ENCODE measurements around the gene LENG8. TPM values are rescaled to one million over a fixed set of nuclear protein-coding genes. Genes with fewer than 3 reads are reported as not detected.
A peak's percentile ranks its signal among the peaks of the same experiment; 100 is the strongest.

Gene LENG8
- total and polyA plus RNA-seq, 2 of the 13 experiments (the other 11 are each of a cell fraction or from before 2014, with no cell fraction given), result 14.3 to 41.9 TPM

- WGBS (ENCODE audit: low lambda C conversion rate), result 9% methylated on average over 14 of the region's 14 CpGs
- Histone ChIP-seq H3K4me1 (ENCODE audit: insufficient read depth, low read length) (peaks cover 39% of the 10 kb centered on the region), H3K79me2 (ENCODE audit: insufficient read depth, low read length) (no peaks in the 10 kb centered on the region), H3K4me3 (replicated peaks in 1 of 3; ENCODE audit: insufficient read depth in 1 of 3, low read depth in 2 of 3, low read length in 3 of 3) (peak within 1 kb of the TSS; percentile 12 to 51 (median 40); a peak in 2 of 6 replicates), H3K27me3 (ENCODE audit: control insufficient read depth in 1 of 2, insufficient read depth in 2 of 2, low read length in 2 of 2) (no peaks in the 10 kb centered on the region; a peak in 1 of 5 replicates), H3K9ac (ENCODE audit: insufficient read depth, low read depth, low read length) (no peak within 1 kb of the TSS), H3K9me3 (ENCODE audit: low read length) (no peaks in the 10 kb centered on the region), H3K36me3 (replicated peaks in 1 of 2; ENCODE audit: control insufficient read depth in 1 of 2, insufficient read depth in 2 of 2, low read length in 2 of 2) (no peaks in the 10 kb centered on the region), H3K27ac (ENCODE audit: extremely low read length, insufficient read depth, low read length) (no peak within 1 kb of the TSS), H2AFZ (ENCODE audit: low read length) (no peak within 1 kb of the TSS), H4K20me1 (ENCODE audit: insufficient read depth, low read length) (no peaks in the 10 kb centered on the region), H3K4me2 (ENCODE audit: low read depth, low read length) (peak within 1 kb of the TSS; percentile 64)
- intact Hi-C loops (cut with micrococcal nuclease; ENCODE audit: unreplicated experiment) (no loop called here), in situ Hi-C loops (cut with HindIII; ENCODE audit: extremely low pct_ligation_motif_present, low pct_unique_long_range_greater_than_20kb) (loop anchor here (10.0 kb wide), 1 partner anchor 202 kb away; no protein-coding TSS in a partner anchor)
- TF ChIP-seq ZNF282 (IDR thresholded peaks at IDR 0.05; ENCODE audit: partially characterized antibody) (no peak), PATZ1 (CRISPR knock-in tag; IDR thresholded peaks at IDR 0.05) (peak; percentile 58; the same call in 1 of the 2 replicates), ZNF770 (CRISPR knock-in tag; IDR thresholded peaks at IDR 0.05) (peak; percentile 67)
- DNase-seq (ENCODE audit: low spot score) (no peak), FAIRE-seq (no peak), ATAC-seq (peak; percentile 53)
- no TSS peak for BruUV-seq (replicated peaks)
- POLR2A ChIA-PET, result interaction anchor here (0.7 to 1.3 kb wide), 3 partner anchors 10 to 53 kb away, joined by 3 to 10 read pairs (median 3); partner anchors contain the start of gene LENG9
- CTCF ChIA-PET (ENCODE audit: low intra/inter-chr PET ratio, low total read pairs), result no interaction called here
Measured at GRCh38 chr19:54473071-54473891, 24.3 kb downstream of the LENG8 start, which contains the start of gene CDC42EP5. CDC42EP5 (minus strand) TSS chr19:54473296; CDS start chr19:54465547, 7,749 bp downstream.

All from HepG2 (cell line).